ENCODE results near the gene RPL22. TPM values are rescaled to one million over a fixed set of nuclear protein-coding genes. Genes with fewer than 3 reads are reported as not detected.

RPL22 gene
- total RNA-seq, 1 donor from 2014 or later = 283 TPM

DNA sequence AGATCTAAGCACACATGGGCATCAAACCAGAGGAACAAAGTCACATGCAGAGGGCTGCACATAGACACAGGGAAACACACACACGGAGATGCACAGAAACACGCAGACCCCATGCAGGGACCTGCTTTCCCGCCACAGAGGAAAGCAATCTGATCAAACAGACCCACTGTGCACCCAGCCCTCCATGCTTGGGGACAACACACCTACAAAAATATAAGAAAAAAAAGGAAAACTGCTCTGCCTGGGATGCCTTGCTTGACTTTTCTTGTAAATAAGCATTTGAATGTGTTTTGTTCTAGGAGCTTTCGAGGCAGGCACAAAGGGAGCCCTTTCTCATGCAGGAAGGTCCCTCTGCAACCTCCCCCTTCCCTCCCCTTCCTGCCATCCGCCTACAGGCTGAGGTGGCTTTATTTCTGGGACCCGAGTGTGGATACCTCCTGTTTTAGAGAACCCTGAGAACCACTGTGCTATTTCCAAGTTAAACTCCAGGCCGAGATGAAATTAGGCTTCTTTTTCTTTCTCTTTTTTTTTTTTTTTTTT, 39.9 kb upstream of the RPL22 start:
- Mint-ChIP-seq H3K9me3 (ENCODE audit: unreplicated experiment) (no peaks in the 10 kb centered on the region), H3K36me3 (ENCODE audit: low read depth, unreplicated experiment) (no peaks in the 10 kb centered on the region), H3K4me1 (ENCODE audit: low read depth, unreplicated experiment) (peaks cover 5% of the 10 kb centered on the region), H3K27ac (ENCODE audit: unreplicated experiment) (no peak overlapping the region), H3K27me3 (ENCODE audit: low read depth, unreplicated experiment) (peaks cover 34% of the 10 kb centered on the region), H3K4me3 (ENCODE audit: unreplicated experiment) (no peak overlapping the region)
- H4K20me1 ChIP-seq (ENCODE audit: insufficient read depth, low read length) = peaks cover 8% of the 10 kb centered on the region
- H3K9ac ChIP-seq (ENCODE audit: low read length) = no peak overlapping the region
- H3K36me3 ChIP-seq (ENCODE audit: insufficient read depth, low read length) = no peaks in the 10 kb centered on the region
- H3K79me2 ChIP-seq (ENCODE audit: insufficient read depth, low read length) = peaks cover 12% of the 10 kb centered on the region
- H3K27me3 ChIP-seq (ENCODE audit: insufficient read depth, low read length) = peaks cover 31% of the 10 kb centered on the region
- no peak overlapping the region for H3K4me2 ChIP-seq (ENCODE audit: low read length)
- H3K4me1 ChIP-seq (ENCODE audit: insufficient read depth, low read length) = peaks cover 14% of the 10 kb centered on the region
- no peak for FAIRE-seq
- no peak for DNase-seq (ENCODE audit: low read depth)
- H3K27ac ChIP-seq (ENCODE audit: low read depth, low read length) = no peak overlapping the region
- H2AFZ ChIP-seq (ENCODE audit: low read depth, low read length) = no peak overlapping the region
- H3K4me3 ChIP-seq (ENCODE audit: insufficient read depth, low read depth, low read length) = no peak overlapping the region
- no peaks in the 10 kb centered on the region for H3K9me3 ChIP-seq (ENCODE audit: insufficient read depth, low read depth, low read length)
- TF ChIP-seq, protein P1, sequence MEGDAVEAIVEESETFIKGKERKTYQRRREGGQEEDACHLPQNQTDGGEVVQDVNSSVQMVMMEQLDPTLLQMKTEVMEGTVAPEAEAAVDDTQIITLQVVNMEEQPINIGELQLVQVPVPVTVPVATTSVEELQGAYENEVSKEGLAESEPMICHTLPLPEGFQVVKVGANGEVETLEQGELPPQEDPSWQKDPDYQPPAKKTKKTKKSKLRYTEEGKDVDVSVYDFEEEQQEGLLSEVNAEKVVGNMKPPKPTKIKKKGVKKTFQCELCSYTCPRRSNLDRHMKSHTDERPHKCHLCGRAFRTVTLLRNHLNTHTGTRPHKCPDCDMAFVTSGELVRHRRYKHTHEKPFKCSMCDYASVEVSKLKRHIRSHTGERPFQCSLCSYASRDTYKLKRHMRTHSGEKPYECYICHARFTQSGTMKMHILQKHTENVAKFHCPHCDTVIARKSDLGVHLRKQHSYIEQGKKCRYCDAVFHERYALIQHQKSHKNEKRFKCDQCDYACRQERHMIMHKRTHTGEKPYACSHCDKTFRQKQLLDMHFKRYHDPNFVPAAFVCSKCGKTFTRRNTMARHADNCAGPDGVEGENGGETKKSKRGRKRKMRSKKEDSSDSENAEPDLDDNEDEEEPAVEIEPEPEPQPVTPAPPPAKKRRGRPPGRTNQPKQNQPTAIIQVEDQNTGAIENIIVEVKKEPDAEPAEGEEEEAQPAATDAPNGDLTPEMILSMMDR (IDR thresholded peaks at IDR 0.05; ENCODE audit: insufficient read depth, low read depth, low read length) = no peak
- no peak for TF ChIP-seq EZH2 (IDR thresholded peaks at IDR 0.05; ENCODE audit: insufficient read depth, low read length)

DNA sequence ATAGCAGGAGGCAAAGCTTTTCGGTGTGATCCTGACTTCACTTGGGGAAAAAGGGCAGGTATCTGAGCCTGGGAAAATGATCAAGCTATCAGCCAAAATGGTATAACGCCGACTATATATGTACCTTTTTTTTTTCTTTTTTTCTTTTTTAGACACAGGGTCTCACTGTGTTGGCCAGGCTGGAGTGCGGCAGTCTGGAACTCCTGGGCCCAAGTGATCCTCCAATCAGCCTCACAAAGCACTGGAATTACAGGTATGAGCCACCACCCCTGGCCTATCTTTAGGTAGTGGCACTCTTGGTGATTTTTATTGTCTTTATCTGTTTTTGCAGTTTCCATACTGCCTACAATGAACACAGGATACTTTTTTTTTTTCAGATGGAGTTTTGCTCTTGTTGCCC, 37.7 kb upstream of the RPL22 start:
- peaks cover 6% of the 10 kb centered on the region for H3K36me3 Mint-ChIP-seq (ENCODE audit: low read depth, unreplicated experiment)
- H3K27ac Mint-ChIP-seq (ENCODE audit: unreplicated experiment) = no peak overlapping the region
- H3K4me3 Mint-ChIP-seq (ENCODE audit: unreplicated experiment) = peak overlapping the region; percentile 57
- DNase-seq (ENCODE audit: low read depth) = no peak
- no peak overlapping the region for H2AFZ ChIP-seq (ENCODE audit: low read depth, low read length)
- TF ChIP-seq, protein P1 (IDR thresholded peaks at IDR 0.05; ENCODE audit: insufficient read depth, low read depth, low read length) = no peak
- TF ChIP-seq EZH2 (IDR thresholded peaks at IDR 0.05; ENCODE audit: insufficient read depth, low read length) = no peak
- H3K27me3 Mint-ChIP-seq (ENCODE audit: low read depth, unreplicated experiment) = peaks cover 24% of the 10 kb centered on the region
- H4K20me1 ChIP-seq (ENCODE audit: insufficient read depth, low read length) = peaks cover 17% of the 10 kb centered on the region
- H3K36me3 ChIP-seq (ENCODE audit: insufficient read depth, low read length) = peaks cover 2% of the 10 kb centered on the region
- peaks cover 17% of the 10 kb centered on the region for H3K27me3 ChIP-seq (ENCODE audit: insufficient read depth, low read length)
- H3K4me2 ChIP-seq (ENCODE audit: low read length) = no peak overlapping the region
- no peak overlapping the region for H3K4me3 ChIP-seq (ENCODE audit: insufficient read depth, low read depth, low read length)
- H3K79me2 ChIP-seq (ENCODE audit: insufficient read depth, low read length) = peaks cover 18% of the 10 kb centered on the region
- no peaks in the 10 kb centered on the region for H3K9me3 Mint-ChIP-seq (ENCODE audit: unreplicated experiment)
- H3K27ac ChIP-seq (ENCODE audit: low read depth, low read length) = no peak overlapping the region
- H3K9me3 ChIP-seq (ENCODE audit: insufficient read depth, low read depth, low read length) = no peaks in the 10 kb centered on the region
- peaks cover 13% of the 10 kb centered on the region for H3K4me1 Mint-ChIP-seq (ENCODE audit: low read depth, unreplicated experiment)
- no peak overlapping the region for H3K9ac ChIP-seq (ENCODE audit: low read length)
- FAIRE-seq = no peak
- H3K4me1 ChIP-seq (ENCODE audit: insufficient read depth, low read length) = peaks cover 15% of the 10 kb centered on the region

DNA sequence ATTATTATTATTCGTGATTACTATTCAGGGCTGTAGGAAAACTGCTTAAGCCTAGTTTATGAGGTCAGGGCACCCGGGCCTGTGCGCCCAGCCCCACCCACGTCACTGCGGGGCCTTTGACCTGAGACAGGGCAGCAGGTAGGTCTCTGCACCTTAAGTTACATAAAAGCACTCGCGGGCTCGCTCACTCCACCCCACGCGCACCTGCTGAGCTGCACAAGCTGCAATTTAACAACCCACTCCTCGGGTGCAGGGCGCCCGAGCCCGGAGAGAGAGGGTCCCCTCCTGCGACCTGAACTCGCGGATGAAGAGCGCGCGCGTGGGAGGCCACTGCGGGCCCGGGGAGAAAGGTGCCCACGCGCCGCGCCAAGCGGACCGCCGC, 35.9 kb upstream of the RPL22 start:
- peak overlapping the region; percentile 91 for H3K4me3 Mint-ChIP-seq (ENCODE audit: unreplicated experiment)
- Histone ChIP-seq H3K9me3 (ENCODE audit: insufficient read depth, low read depth, low read length) (no peaks in the 10 kb centered on the region), H3K27me3 (ENCODE audit: insufficient read depth, low read length) (peaks cover 4% of the 10 kb centered on the region), H3K4me2 (ENCODE audit: low read length) (peak overlapping the region; percentile 87), H2AFZ (ENCODE audit: low read depth, low read length) (peak overlapping the region; percentile 20), H3K4me1 (ENCODE audit: insufficient read depth, low read length) (peaks cover 12% of the 10 kb centered on the region), H3K79me2 (ENCODE audit: insufficient read depth, low read length) (peaks cover 23% of the 10 kb centered on the region), H3K27ac (ENCODE audit: low read depth, low read length) (peak overlapping the region; percentile 67), H4K20me1 (ENCODE audit: insufficient read depth, low read length) (peaks cover 21% of the 10 kb centered on the region), H3K4me3 (ENCODE audit: insufficient read depth, low read depth, low read length) (peak overlapping the region; percentile 83), H3K36me3 (ENCODE audit: insufficient read depth, low read length) (peaks cover 10% of the 10 kb centered on the region), H3K9ac (ENCODE audit: low read length) (peak overlapping the region; percentile 84)
- H3K27ac Mint-ChIP-seq (ENCODE audit: unreplicated experiment) = no peak overlapping the region
- H3K9me3 Mint-ChIP-seq (ENCODE audit: unreplicated experiment) = no peaks in the 10 kb centered on the region
- H3K27me3 Mint-ChIP-seq (ENCODE audit: low read depth, unreplicated experiment) = peaks cover 11% of the 10 kb centered on the region
- peaks cover 9% of the 10 kb centered on the region for H3K36me3 Mint-ChIP-seq (ENCODE audit: low read depth, unreplicated experiment)
- TF ChIP-seq, protein P1 (IDR thresholded peaks at IDR 0.05; ENCODE audit: insufficient read depth, low read depth, low read length) = no peak
- TF ChIP-seq EZH2 (IDR thresholded peaks at IDR 0.05; ENCODE audit: insufficient read depth, low read length) = no peak
- FAIRE-seq (no peak), DNase-seq (ENCODE audit: low read depth) (no peak)
- peaks cover 13% of the 10 kb centered on the region for H3K4me1 Mint-ChIP-seq (ENCODE audit: low read depth, unreplicated experiment)
